ENCODE measurements around the gene DISP1. TPM values are rescaled to one million over a fixed set of nuclear protein-coding genes. Genes with fewer than 3 reads are reported as not detected.

Gene DISP1
- polyA plus RNA-seq, 1 experiment = 6.2 TPM

DNA sequence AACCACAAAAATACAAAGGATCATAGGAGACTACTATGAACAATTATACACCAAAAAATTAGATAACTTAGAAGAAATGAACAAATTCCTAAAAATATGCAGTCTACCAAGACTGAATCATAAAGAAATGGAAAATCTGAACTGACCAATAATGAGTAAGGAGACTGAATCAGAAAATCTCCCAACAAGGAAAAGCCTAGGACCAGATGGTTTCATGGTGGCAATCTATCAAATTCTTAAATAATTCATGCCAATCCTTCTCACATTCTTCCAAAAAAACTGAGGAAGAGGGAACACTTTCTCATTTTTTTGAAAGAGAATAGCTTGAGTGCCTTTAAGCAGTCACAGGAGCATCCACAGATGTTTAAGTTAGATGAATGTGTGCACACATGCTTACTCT, 31.8 kb upstream of the DISP1 start:
- Histone ChIP-seq H3K36me3 (ENCODE audit: control insufficient read depth, insufficient read depth, low read length) (no peaks in the 10 kb centered on the region), H3K27me3 (ENCODE audit: control insufficient read depth, insufficient read depth, low read length) (peaks cover 9% of the 10 kb centered on the region), H3K4me3 (ENCODE audit: low read depth, low read length) (no peak overlapping the region)
- DNase-seq (ENCODE audit: low read depth) = no peak
- CTCF ChIA-PET = no interaction called here
- TF ChIP-seq CTCF (IDR thresholded peaks at IDR 0.05; ENCODE audit: insufficient read depth, low read depth, low read length) = no peak
- POLR2A ChIA-PET = no interaction called here

GRCh38 chr1:222784371-222784770, 30.5 kb upstream of the DISP1 start:
- ChIA-PET CTCF (no interaction called here), POLR2A (no interaction called here)
- H3K36me3 ChIP-seq (ENCODE audit: control insufficient read depth, insufficient read depth, low read length) = no peaks in the 10 kb centered on the region
- no peak for TF ChIP-seq CTCF (IDR thresholded peaks at IDR 0.05; ENCODE audit: insufficient read depth, low read depth, low read length)
- peaks cover 9% of the 10 kb centered on the region for H3K27me3 ChIP-seq (ENCODE audit: control insufficient read depth, insufficient read depth, low read length)
- H3K4me3 ChIP-seq (ENCODE audit: low read depth, low read length) = no peak overlapping the region
- no peak for DNase-seq (ENCODE audit: low read depth)

- DNase-seq (ENCODE audit: low read depth) = no peak
- ChIA-PET POLR2A (no interaction called here), CTCF (interaction anchor here (0.6 kb wide), 1 partner anchor 35 kb away, joined by 3 read pairs; no protein-coding TSS in a partner anchor)
- TF ChIP-seq CTCF (IDR thresholded peaks at IDR 0.05; ENCODE audit: insufficient read depth, low read depth, low read length) = no peak
- Histone ChIP-seq H3K4me3 (ENCODE audit: low read depth, low read length) (no peak overlapping the region), H3K27me3 (ENCODE audit: control insufficient read depth, insufficient read depth, low read length) (peaks cover 9% of the 10 kb centered on the region), H3K36me3 (ENCODE audit: control insufficient read depth, insufficient read depth, low read length) (no peaks in the 10 kb centered on the region)
Measured at GRCh38 chr1:222784916-222785315, 29.9 kb upstream of the DISP1 start.

- peaks cover 9% of the 10 kb centered on the region for H3K27me3 ChIP-seq (ENCODE audit: control insufficient read depth, insufficient read depth, low read length)
- ChIA-PET CTCF (interaction anchor here (0.6 to 14.2 kb wide), 2 partner anchors 36 to 302 kb away, joined by 3 to 273 read pairs; no protein-coding TSS in a partner anchor), POLR2A (no interaction called here)
Measured at GRCh38 chr1:222785529-222785928, 29.3 kb upstream of the DISP1 start.

GRCh38 chr1:222786121-222786520, 28.7 kb upstream of the DISP1 start:
- no peak for DNase-seq (ENCODE audit: low read depth)
- Histone ChIP-seq H3K36me3 (ENCODE audit: control insufficient read depth, insufficient read depth, low read length) (no peaks in the 10 kb centered on the region), H3K27me3 (ENCODE audit: control insufficient read depth, insufficient read depth, low read length) (peaks cover 9% of the 10 kb centered on the region), H3K4me3 (ENCODE audit: low read depth, low read length) (no peak overlapping the region)
- ChIA-PET CTCF (interaction anchor here (14.2 kb wide), 1 partner anchor 301 kb away, joined by 273 read pairs; no protein-coding TSS in a partner anchor), POLR2A (no interaction called here)
- no peak for TF ChIP-seq CTCF (IDR thresholded peaks at IDR 0.05; ENCODE audit: insufficient read depth, low read depth, low read length)

More at GRCh38 chr1:222785529-222785928, 29.3 kb upstream of the DISP1 start:
- DNase-seq (ENCODE audit: low read depth) = no peak
- H3K4me3 ChIP-seq (ENCODE audit: low read depth, low read length) = no peak overlapping the region
- no peaks in the 10 kb centered on the region for H3K36me3 ChIP-seq (ENCODE audit: control insufficient read depth, insufficient read depth, low read length)
- no peak for TF ChIP-seq CTCF (IDR thresholded peaks at IDR 0.05; ENCODE audit: insufficient read depth, low read depth, low read length)
